HG02588 (cell line): Measurements from ENCODE around the gene MS4A12.
"Not testable (repeated sequence)": the region's sequence is repeated elsewhere in the genome, so short reads cannot be mapped to it uniquely, and the experiment has no call there.

ENCODE experiments used
- ATAC-seq: cut with Tn5 transposase; IDR thresholded peaks from one replicate; pipeline ENCODE4 v1.9.1; 2021; ENCODE audit warnings: mild to moderate bottlenecking, moderate library complexity; ENCODE audit not compliant: unreplicated experiment

The MS4A12 gene, protein sequence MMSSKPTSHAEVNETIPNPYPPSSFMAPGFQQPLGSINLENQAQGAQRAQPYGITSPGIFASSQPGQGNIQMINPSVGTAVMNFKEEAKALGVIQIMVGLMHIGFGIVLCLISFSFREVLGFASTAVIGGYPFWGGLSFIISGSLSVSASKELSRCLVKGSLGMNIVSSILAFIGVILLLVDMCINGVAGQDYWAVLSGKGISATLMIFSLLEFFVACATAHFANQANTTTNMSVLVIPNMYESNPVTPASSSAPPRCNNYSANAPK

DNA sequence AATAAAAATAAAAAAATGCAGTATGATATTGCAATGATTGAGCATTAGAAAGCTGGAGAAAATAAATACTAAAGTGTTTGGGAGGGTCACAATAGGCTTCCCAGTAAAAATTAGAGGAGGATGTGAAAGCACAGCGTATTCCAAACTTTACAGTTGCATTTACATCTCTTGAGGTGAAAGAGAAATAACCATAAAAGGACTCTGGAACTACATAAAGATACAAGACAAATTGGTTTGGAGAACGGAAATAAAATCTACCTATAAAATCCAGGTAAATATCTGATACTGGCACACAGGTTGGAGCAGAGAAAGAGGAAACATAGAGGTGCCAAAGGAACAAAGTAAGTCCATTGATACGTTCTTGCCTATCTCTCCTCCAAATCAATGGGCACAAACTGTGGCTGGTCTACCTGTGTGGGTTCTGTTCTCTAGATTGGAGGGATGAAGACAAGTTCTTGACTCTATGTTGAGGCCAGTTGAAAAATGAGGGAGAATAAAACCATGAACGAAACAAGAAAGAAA, at the start of gene MS4A12:
MS4A12 (plus strand) TSS at position 291 of the 522 bp plus-strand sequence. CDS start 4,541 bp downstream, outside the sequence.
- ATAC-seq: no peak

DNA sequence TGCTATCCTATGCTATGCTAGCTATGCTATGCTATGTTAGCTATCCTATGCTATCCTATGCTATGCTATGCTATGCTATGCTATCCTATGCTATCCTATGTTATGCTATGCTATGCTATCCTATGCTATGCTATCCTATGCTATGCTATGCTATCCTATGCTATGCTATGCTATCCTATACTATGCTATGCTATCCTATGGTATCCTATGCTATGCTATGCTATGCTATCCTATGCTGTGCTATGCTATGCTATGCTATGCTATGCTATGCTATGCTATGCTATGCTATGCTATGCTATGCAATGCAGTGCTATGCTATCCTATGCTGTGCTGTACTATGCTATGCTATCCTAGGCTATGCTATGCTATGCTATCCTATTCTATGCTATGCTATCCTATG, 45.5 kb upstream of the MS4A12 start:
- ATAC-seq: no peak

DNA sequence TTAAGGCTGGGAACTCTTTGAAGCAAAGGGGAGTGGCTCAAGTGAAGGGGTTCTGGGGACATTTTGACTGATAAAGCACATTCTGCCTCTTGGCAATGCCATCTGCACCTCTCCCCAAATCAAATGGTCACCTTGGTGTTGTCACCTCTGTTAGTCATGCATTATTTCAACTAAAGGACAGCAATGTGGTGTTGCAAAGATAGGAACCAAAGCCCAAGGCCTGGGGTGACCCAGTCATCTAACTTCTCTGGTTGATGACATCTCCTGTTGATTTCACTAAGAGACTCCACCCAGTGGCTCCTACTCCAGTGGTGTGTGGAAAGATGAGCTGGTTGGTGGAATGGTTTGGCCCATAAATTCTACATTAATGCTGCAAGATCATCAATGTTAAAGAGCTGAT, 44.7 kb upstream of the MS4A12 start:
- ATAC-seq: no peak

DNA sequence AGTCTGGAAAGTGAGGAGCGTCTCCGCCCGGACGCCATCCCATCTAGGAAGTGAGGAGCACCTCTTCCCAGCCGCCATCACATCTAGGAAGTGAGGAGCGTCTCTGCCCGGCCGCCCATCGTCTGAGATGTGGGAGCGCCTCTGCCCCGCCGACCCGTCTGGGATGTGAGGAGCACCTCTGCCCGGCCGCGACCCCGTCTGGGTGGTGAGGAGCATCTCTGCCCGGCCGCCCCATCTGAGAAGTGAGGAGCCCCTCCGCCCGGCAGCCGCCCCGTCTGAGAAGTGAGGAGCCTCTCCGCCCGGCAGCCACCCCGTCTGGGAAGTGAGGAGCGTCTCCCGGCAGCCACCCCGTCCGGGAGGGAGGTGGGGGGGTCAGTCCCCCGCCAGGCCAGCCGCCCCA, 41.4 kb upstream of the MS4A12 start:
- not testable (repeated sequence) for ATAC-seq

DNA sequence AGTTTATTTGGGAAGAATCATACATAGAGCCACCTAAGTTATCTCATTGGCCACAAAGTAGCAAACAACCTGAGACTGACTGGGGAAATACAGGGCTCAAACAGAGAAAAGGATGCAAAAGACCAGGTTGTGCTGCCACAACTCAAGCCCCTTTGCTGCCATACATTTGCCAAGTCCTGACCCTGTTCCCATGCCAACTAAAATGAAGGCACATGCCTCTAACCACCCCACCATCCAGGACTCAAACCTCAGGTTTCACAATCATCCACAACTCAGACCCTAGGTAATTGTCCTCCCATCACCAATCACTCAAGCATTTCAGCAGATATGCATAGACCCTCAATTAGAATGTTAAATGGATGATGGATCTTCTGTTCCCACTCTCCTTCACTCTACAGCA, 38.4 kb upstream of the MS4A12 start:
- no peak for ATAC-seq

DNA sequence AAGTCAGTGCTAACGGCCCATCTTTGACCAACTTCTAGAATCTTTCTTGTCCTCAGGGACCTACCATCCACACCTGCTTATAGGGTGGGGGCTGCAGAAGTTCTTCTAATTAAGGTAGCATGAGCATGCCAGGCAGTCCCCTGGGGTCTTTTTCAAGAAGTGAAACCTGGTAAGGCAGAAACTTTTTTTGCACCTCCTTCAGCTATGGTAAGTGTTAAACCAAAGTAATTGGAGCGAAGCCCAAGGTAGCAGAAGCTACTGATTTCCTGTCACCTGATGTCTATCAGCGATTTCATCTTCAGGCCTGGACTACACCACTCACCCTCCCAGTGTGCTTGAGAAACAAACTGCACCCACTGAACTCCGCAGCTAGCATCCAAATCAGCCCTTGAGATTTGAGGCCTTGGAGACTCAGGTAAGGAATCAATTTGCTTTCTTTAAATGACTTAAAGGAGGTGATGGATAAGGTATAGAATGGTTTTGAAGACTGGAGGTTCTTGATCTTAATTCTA, 37.0 kb upstream of the MS4A12 start, which contains the start of gene MS4A1:
MS4A1 (plus strand) TSS at position 317 of the 512 bp plus-strand sequence. CDS start 6,528 bp downstream, outside the sequence.
- ATAC-seq: peak; percentile 79

DNA sequence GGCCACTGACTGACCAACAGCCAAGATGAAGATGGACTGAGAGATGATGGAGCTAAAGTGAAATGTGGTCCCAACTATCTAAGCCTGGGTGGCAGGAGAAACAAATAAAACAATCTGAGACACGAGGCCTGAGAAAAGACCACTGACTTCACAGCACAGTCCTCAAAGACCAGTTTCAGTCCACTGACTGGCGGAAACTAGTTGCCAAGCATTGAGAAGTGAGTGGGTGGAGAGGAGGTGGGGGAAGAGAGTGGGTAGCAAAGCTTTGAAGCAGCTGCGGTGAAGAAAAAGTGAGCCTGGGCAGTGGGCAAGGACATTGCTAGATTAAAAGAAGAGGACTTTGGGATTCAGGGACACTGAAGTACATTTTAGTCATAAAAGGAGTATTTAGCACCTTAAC, 35.0 kb upstream of the MS4A12 start:
- peak; percentile 38 for ATAC-seq

DNA sequence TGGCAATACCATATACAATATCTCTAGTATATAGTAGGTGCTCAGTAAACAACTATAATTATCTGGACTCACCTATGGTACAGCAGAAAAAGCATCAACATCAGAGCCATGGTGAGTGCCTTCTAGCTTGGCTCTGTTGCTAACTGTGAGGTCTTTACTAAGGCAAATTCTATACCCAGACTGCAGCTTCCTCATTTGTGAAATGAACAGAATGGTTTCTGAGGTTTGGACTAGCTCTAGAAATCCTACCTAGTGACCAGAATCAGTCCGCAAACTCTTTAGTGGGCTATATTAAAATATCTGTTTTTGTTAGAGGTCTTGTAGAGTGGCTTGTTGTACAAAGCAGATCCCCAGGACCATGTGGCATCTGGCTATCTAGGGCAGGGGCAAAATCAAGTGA, 33.2 kb upstream of the MS4A12 start:
- no peak for ATAC-seq

DNA sequence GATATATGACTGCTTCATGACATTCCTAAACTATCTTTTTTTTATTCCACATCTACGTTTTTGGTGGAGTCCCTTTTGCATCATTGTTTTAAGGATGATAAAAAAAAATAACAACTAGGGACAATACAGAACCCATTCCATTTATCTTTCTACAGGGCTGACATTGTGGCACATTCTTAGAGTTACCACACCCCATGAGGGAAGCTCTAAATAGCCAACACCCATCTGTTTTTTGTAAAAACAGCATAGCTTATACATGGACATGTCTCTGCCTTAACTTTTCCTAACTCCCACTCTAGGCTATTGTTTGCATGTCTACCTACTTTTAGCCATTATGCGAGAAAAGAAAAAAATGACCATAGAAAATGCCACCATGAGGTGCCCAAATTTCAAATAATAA, 23.7 kb upstream of the MS4A12 start:
- ATAC-seq: no peak

DNA sequence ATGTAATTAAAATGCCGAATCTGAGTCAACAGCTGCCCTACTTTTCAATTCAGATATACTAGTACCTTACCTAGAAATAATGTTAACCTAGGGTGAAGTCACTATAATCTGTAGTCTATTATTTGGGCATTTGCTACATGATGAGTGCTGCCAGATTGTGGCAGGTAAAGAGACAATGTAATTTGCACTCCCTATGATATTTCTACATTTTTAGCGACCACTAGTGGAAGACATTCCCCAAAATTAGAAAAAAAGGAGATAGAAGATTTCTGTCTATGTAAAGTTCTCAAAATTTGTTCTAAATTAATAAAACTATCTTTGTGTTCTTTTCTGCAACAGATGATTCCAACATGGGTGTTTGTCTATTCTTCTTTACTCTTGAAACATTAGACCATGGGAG, 22.9 kb upstream of the MS4A12 start:
- no peak for ATAC-seq

DNA sequence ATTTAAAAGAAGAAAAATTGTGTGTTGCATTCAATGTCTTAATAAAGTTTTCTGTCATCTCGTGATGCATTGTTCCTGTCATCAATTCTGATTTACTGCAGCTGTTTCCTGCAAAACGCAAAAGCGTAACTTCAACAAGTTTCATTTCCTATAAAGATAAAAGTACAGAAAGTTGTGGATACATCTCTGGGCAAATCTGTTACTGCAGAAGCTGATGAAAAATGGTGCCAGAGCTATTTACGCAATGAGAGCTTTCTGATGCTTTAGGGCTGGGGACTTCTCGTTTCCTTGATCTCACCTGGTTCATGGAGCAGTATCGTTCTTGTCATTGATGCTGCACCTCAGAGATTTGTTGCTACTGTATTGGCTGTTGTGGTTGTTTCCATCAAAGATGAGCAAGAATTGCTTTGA, 15.5 kb upstream of the MS4A12 start:
- ATAC-seq: no peak

DNA sequence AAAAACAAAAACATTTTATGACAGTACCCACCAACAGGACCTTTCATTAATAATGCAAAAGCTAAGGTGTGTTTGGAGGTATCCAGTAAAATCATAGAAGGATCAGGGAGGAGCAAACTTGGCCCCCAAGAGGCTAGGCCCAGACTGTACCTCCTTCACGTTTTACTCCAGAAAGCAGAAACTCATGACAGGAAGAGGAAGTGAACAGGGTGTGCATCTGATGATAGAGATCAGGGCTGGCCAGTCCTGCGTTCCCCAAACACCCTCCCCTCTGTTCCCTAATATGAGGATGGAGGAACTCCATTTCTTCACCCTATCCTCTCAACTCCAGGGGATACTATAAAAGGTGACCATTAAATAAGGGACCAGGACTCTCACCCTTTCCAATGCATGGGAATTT, 10.2 kb upstream of the MS4A12 start:
- no peak for ATAC-seq

DNA sequence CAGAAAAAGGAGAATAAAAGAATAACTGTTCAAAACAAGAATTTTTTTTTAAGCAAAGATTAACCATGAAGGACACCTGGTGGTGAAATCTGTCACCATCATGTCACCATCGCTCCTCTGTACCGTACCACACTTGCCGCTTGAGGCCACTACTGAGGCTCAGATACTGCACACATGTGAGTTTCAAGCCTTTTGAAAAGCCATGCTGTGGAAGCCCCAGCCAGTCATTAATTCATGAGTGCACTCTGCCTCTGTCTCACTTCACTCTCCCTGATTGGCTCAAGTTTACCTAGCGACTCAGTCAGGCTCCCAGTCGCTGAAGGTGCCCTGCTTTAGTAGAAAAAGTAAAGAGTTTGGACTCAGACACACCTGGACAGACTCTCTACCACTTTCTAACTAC, 6.6 kb upstream of the MS4A12 start:
- ATAC-seq: peak; percentile 96

DNA sequence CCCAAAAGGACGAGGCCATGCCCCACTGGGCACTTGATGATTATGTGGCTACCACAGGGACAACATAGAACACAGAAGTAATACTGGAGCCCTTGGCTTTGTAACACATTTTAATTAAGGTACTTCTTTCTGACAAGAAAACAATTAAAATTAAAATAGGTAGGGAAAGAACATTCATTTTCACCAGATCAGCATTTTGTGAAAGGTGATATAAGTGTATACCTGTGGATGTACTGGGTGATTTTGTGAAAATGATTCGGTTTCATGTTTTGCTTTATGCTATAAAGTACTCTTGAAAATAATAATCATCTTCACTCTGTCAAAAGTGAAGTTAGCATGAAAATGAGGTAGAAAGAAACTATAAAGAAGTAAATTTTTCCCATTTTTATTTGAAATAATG, 876 bp downstream of the MS4A12 start:
- ATAC-seq: no peak

DNA sequence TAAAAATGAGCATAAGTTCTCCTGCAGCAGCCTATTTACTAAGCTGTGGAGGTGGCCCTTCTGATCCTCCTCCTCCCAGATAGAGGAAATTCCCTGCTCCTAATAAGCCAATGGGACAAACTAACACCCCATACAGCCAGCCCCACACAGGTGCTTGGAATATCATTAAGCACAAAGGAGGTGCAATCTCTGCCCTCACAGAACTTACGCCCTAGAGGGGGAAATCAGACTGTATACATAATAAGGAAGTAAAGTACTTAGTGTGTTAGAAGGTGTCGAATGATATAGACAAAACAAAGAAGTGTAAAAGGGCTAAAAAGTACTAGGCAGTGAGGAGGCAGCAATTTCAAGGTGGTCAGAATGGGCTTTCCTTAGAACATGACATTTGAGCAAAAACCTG, 5.8 kb downstream of the MS4A12 start:
- ATAC-seq: peak; percentile 16

DNA sequence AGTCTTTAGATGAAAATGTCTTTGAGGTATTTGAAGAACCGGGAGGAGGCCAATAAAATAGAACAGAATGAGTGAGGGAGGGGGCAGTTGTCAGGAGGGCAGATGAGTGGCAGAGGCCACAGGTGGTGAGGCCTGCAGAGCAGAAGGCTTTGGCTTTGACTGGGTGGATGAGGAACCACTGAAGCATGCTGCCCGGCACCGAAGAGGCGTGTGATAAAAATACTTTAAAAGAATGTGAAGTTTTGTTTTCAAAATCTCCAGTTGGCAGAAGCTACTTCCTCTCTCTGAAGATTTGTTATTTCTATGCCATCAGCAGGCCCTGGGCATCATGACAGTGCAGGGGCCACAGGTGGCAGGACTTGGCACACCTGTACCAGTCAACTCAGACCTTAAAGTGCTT, 6.3 kb downstream of the MS4A12 start:
- peak; percentile 83 for ATAC-seq

DNA sequence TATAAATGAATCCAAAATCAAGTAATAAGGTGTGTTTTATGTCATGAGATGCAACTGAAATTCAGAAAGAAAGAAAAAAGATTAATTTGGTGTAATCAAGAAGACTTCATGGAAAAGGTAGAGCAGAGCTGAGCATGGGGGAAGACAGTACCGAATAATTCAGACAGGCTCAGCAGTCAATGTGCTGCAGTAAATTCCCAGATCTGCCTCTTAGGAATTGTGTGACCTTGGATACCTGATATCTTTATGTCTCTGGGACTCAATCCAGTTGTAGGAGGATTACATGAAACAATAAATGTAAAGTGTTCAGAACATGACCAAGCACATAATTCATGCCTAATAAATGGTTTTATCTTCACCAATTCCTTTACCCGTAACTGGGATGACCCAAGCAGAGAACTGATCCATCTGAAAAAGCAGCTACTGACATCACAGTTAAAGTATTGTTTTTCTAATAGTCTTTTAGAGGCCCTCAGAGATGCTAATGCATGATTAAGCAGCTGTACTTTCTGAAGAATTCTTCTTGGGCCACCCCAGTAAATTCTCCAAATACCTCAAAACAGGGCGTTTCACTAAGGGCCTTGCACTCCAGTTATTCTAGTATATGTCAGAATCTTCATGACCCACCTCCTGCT, 7.8 kb downstream of the MS4A12 start:
- ATAC-seq: no peak

DNA sequence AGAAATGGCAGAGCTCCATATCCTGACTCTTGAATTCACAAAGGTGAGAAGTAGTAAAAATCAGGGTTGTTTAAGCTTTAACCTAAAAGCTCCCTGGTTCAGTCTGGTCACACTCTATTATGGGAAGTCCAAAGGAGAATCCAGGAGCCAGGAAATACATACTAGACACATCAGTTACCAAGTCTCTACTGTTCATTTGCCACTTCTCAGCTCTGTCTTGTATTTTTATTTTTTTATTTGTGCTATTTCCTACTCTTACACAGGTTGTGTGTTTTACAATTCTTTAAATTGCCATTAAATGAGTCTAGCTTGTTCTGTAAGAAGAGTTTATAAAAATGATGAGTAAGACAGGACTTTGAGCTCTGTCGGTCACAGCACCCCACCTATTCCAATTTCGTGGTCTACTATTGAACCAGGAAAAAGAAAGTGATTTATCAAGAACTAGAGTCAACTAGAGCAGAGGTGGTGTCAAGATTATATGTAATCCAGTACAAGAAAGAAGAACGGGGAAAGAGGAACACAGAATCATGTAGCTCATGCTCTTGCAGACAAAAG, 9.7 kb downstream of the MS4A12 start:
- ATAC-seq: no peak

DNA sequence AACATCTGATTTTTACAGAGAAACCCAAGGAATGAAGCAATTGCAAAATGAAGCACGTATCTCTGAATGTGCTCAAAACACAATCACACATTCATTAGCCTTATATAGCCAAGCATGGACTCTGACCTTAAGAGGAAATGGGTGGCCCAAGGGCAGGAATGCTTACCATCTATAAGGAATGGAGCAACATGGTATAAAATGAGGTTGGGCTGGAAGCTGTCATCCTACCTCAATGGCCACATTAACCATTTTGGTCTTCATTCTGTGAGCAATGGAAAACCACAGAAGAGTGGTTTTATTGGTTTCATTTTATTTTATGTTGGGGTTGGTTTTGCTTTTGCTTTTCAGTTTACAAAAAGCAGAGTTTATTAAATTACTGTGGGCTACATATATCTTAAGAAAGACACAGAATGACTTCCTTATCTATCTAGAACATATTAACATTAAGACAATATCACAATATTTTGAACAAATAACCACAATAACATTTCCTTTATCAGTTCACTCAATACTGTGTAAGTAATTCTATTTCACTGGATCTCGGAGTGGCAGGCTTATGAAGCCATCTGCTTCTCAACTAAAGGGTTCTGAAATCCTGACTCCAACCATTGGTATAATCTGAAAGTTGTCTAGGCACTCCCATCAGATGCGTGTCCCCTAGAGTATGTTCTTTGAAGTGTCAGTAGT, 11.8 kb downstream of the MS4A12 start:
- no peak for ATAC-seq

DNA sequence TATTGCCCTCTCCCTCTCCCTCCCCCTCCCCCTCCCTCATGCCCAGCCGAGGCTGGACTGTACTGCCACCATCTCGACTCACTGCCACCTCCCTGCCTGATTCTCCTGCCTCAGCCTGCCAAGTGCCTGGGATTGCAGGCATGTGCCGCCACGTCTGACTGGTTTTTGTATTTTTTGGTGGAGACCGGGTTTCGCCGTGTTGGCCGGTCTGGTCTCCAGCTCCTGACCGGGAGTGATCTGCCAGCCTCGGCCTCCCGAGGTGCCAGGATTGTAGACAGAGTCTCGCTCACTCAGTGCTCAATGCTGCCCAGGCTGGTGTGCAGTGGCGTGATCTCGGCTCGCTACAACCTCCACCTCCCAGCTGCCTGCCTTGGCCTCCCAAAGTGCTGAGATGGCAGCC, 17.0 kb downstream of the MS4A12 start:
- ATAC-seq: not testable (repeated sequence)

DNA sequence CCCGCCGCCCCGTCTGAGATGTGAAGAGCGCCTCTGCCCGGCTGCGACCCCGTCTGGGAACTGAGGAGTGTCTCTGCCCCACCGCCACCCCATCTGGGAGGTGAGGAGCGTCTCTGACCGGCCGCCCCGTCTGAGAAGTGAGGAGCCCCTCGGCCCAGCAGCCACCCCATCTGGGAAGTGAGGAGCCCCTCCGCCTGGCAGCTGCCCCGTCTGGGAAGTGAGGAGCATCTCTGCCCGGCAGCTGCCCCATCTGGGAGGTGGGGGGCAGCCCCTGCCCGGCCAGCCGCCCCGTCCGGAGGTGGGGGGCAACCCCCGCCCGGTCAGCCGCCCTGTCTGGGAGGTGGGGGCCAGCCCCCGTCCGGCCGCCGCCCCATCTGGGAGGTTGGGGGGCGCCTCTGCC, 17.6 kb downstream of the MS4A12 start:
- ATAC-seq: not testable (repeated sequence)
